Measurements from ENCODE around the gene ODAD4.
"Not testable (repeated sequence)": the region's sequence is repeated elsewhere in the genome, so short reads cannot be mapped to it uniquely, and the experiment has no call there.

Gene ODAD4

DNA sequence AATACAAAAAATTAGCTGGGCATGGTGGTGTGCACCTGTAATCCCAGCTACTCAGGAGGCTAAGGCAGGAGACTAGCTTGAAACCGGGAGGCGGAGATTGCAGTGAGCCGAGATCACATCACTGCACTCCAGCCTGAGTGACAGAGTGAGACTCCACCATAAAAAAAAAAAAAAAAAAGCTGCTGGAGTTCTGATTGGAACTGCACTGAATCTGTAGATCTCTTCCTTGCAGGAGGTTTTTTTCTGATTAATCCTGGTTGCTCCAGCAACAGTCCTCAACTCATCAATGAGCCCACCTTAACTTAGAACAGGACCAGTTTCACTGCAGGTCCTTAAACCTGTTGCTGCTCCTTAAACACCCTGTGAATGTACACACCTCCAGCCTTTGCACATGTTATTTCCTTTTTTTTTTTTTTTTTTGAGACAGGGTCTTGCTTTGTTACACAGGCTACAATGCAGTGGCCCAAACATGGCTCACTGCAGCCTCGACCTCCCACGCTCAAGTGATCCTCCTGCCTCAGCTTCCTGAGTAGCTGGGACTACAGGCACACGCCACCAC is 1.6 kb upstream of the ODAD4 start:
- peak overlapping the region; percentile 74; the same call in 1 of the 2 replicates for H3K4me3 ChIP-seq (ENCODE audit: low read length)
- no peak overlapping the region for H3K9ac ChIP-seq (ENCODE audit: low read depth, low read length)
- no peak overlapping the region for H3K27ac ChIP-seq (ENCODE audit: low read depth, low read length)

DNA sequence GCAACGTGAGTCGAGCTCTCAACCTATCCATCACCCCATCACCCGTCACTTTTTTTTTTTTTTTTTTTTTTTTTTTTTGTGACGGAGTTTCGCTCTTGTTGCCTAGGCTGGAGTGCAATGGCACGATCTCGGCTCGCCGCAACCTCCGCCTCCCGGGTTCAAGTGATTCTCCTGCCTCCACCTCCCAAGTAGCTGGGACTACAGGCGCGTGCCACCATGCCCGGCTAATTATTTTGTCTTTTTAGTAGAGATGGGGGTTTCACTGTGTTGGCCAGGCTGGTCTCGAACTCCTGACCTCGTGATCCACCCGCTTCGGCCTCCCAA is 378 bp downstream of the ODAD4 start:
- 67% methylated on average over 15 of the region's 18 CpGs for WGBS
- not testable (repeated sequence) for H3K27me3 ChIP-seq (ENCODE audit: insufficient read depth, low read length); H3K9ac ChIP-seq (ENCODE audit: low read depth, low read length); H3K9me3 ChIP-seq (ENCODE audit: insufficient read depth, low read depth, low read length); H3K27ac ChIP-seq (ENCODE audit: low read depth, low read length); H3K4me1 ChIP-seq (ENCODE audit: insufficient read depth, low read length); H3K36me3 ChIP-seq (ENCODE audit: insufficient read depth, low read length)
- H3K4me3 ChIP-seq (ENCODE audit: low read length) = peak overlapping the region; percentile 74

More for the DNA sequence above, 1.6 kb upstream of the ODAD4 start:
- H3K9me3 ChIP-seq (ENCODE audit: insufficient read depth, low read depth, low read length) = no peaks in the 10 kb centered on the region
- 74% methylated on average over 6 of the region's 6 CpGs for WGBS
- peaks cover 4% of the 10 kb centered on the region; the same call in 1 of the 2 replicates for H3K4me1 ChIP-seq (ENCODE audit: insufficient read depth, low read length)
- H3K36me3 ChIP-seq (ENCODE audit: insufficient read depth, low read length) = no peaks in the 10 kb centered on the region
- no peaks in the 10 kb centered on the region for H3K27me3 ChIP-seq (ENCODE audit: insufficient read depth, low read length)

DNA sequence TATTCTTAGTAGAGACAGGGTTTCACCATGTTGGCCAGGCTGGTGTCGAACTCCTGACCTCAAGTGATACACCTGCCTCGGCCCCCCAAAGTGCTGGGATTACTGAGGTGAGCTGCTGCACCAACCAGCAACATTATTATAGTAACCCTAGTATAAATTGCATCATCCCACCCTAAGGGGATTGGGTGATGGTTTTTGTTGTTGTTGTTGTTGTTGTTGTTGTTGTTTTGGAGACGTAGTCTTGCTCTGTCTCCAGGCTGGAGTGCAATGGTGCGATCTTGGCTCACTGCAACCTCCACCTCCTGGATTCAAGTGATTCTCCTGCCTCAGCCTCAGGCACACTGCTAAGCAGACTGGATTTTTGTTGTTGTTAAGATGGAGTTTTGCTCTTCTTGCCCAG is 1.3 kb downstream of the ODAD4 start:
- not testable (repeated sequence) for H3K36me3 ChIP-seq (ENCODE audit: insufficient read depth, low read length); H3K9me3 ChIP-seq (ENCODE audit: insufficient read depth, low read depth, low read length); H3K4me1 ChIP-seq (ENCODE audit: insufficient read depth, low read length); H3K4me3 ChIP-seq (ENCODE audit: low read length); H3K27ac ChIP-seq (ENCODE audit: low read depth, low read length); H3K9ac ChIP-seq (ENCODE audit: low read depth, low read length); H3K27me3 ChIP-seq (ENCODE audit: insufficient read depth, low read length)
- 100% methylated on average over 4 of the region's 4 CpGs for WGBS

DNA sequence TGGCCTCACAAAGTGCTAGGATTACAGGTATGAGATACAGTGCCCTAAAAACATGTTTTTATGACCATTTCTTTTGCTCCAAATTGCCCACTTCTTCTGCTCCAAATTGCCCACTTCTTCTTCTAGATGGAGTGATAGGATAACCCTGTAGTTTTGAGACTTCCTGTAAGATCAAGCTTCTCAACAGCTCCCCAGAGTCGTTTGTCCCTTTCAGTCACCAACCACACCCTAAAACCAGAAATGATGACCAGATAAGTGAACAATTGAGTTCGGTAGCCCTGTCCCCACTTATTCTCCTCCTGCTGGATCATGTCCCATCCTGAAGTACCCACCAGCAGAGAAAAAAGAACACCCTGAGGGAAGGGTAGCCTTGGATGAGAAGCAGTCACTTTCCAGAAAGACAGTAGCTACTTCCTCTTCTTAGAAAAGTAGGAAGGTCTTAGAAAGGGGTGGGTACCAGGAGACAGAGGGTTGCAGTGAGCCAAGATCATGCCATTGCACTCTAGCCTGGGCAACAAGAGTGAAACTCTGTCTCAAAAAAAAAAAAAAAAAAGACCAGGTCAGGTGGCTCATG is 2.5 kb downstream of the ODAD4 start:
- Histone ChIP-seq H3K27ac (ENCODE audit: low read depth, low read length) (no peak overlapping the region), H3K9me3 (ENCODE audit: insufficient read depth, low read depth, low read length) (no peaks in the 10 kb centered on the region), H3K4me1 (ENCODE audit: insufficient read depth, low read length) (peaks cover 4% of the 10 kb centered on the region; the same call in 1 of the 2 replicates), H3K9ac (ENCODE audit: low read depth, low read length) (no peak overlapping the region), H3K27me3 (ENCODE audit: insufficient read depth, low read length) (no peaks in the 10 kb centered on the region), H3K36me3 (ENCODE audit: insufficient read depth, low read length) (peaks cover 6% of the 10 kb centered on the region; the same call in 1 of the 2 replicates), H3K4me3 (ENCODE audit: low read length) (no peak overlapping the region)
- 70% methylated on average over 2 of the region's 2 CpGs for WGBS

DNA sequence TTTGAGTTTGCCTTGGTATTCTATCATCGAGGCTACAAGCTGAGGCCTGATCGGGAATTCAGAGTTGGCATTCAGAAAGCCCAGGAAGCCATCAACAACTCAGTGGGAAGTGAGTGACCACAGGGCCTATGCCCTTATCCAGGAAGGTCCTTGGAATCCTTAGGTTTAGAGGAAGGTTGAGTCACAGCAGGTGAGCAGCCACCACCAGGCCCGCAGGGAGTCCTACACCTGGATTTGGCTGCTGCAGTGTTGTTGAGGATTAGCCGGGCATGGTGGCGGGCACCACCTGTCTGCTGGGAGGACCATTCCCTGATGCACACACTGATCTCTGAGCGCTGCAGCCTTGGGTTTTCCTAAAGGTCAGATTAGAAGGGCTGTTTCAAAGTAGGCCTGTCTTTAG is 5.2 kb downstream of the ODAD4 start:
- H3K4me1 ChIP-seq (ENCODE audit: insufficient read depth, low read length) = no peaks in the 10 kb centered on the region
- 91% methylated on average over 6 of the region's 6 CpGs for WGBS

DNA sequence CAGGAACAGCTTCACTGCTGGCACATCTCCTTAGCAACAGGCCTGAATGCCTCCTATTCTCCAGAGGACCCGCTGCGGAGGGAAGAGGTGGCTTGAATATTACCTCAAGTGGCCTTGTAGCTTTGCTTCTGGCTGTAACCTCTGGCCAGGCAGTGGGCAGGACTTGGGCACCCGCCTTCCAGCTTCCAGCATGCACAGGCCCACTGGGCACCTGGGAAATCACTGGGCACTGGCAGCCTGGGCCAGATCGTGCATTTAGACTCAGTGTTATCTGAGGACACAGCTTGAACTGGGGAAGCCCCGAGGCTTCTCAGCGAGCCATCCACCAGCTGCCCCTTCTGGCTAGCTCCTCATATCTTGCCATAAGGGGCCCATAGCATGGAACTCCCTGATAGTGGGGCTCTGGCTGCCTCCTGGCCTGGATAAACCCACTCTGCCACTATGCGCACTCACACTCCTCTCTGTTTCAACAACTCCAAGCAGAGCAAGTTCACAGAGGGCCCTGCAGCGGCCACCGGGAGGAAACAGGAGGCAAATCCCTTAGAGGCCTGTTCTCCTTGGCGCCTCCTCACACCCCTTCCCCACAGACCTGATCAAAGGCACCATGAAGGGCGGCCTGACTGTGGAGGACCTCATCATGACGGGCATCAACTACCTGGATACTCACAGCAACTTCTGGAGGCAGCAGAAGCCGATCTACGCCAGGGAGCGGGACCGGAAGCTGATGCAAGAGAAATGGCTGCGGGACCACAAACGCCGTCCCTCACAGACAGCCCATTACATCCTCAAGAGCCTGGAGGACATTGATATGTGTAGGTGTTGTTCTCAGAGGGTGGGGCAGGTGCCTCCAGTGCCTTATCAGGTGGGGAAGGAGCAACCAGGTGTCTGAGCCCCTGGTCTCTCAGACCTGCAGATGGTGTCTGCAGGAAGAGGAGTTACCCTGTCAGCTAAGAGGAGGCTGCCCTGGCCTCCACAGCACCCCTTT is 7.8 kb downstream of the ODAD4 start:
- no peaks in the 10 kb centered on the region for H3K9me3 ChIP-seq (ENCODE audit: insufficient read depth, low read depth, low read length)
- no peak overlapping the region for H3K27ac ChIP-seq (ENCODE audit: low read depth, low read length)
- H3K27me3 ChIP-seq (ENCODE audit: insufficient read depth, low read length) = no peaks in the 10 kb centered on the region
- 90% methylated on average over 19 of the region's 19 CpGs for WGBS
- H3K9ac ChIP-seq (ENCODE audit: low read depth, low read length) = no peak overlapping the region
- H3K4me3 ChIP-seq (ENCODE audit: low read length) = no peak overlapping the region
- peaks cover 9% of the 10 kb centered on the region; the same call in 1 of the 2 replicates for H3K36me3 ChIP-seq (ENCODE audit: insufficient read depth, low read length)
- no peaks in the 10 kb centered on the region for H3K4me1 ChIP-seq (ENCODE audit: insufficient read depth, low read length)

More for the DNA sequence above, 5.2 kb downstream of the ODAD4 start:
- Histone ChIP-seq H3K27ac (ENCODE audit: low read depth, low read length) (no peak overlapping the region), H3K27me3 (ENCODE audit: insufficient read depth, low read length) (no peaks in the 10 kb centered on the region), H3K4me3 (ENCODE audit: low read length) (no peak overlapping the region), H3K36me3 (ENCODE audit: insufficient read depth, low read length) (peaks cover 9% of the 10 kb centered on the region; the same call in 1 of the 2 replicates), H3K9ac (ENCODE audit: low read depth, low read length) (no peak overlapping the region), H3K9me3 (ENCODE audit: insufficient read depth, low read depth, low read length) (no peaks in the 10 kb centered on the region)

DNA sequence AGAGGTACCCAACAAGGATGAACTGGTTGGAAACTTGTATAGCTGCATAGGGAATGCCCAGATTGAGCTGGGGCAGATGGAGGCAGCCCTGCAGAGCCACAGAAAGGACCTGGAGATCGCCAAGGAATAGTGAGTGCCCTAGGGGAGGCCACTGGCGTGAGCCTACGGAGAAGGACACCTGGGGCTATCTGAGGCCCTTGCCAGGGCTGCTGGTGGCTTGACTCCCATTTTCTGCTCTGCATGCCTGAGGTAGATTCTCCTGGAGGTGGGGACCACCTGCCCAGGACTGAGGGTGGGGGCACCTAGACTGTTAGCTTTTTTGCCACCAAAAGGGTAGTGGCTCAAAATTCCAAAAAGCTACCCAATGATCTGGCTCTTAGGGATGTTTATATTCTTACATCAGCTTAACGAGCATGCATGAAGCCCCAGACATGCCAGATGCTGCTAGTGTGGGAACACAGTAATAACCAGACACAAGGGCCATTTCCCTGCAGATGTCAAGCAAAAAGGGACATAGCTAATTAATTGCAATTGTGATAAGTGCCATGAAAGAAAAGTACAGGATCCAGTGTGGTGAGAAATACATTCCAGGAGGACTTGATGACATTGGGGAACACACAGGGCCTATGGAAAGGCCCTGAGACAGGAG is 8.8 kb downstream of the ODAD4 start:
- H3K27me3 ChIP-seq (ENCODE audit: insufficient read depth, low read length) = no peaks in the 10 kb centered on the region
- no peaks in the 10 kb centered on the region for H3K4me1 ChIP-seq (ENCODE audit: insufficient read depth, low read length)
- WGBS = 93% methylated on average over 4 of the region's 4 CpGs
- H3K4me3 ChIP-seq (ENCODE audit: low read length) = no peak overlapping the region
- peaks cover 9% of the 10 kb centered on the region; the same call in 1 of the 2 replicates for H3K36me3 ChIP-seq (ENCODE audit: insufficient read depth, low read length)
- no peak overlapping the region for H3K27ac ChIP-seq (ENCODE audit: low read depth, low read length)
- H3K9ac ChIP-seq (ENCODE audit: low read depth, low read length) = no peak overlapping the region
- H3K9me3 ChIP-seq (ENCODE audit: insufficient read depth, low read depth, low read length) = no peaks in the 10 kb centered on the region

DNA sequence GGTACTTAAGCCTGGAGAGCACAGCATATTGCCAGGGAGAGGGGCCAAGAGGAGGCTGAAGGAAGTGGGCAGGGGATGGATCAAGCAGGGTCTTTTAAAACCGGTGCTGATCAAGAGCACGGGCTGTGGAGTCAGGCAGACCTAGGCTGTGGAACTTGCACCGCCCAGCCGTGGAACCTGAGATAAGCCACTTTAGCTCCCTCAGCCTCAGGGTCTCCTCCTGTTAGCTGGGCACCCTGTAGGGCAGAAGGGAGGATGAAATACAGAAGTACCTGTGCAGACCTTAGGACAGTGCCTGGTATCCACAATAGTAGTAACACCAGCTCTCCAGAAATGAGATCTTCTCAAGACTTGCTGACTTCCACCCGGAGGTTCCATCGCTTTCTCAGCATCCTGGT is 9.3 kb downstream of the ODAD4 start:
- H3K36me3 ChIP-seq (ENCODE audit: insufficient read depth, low read length) = peaks cover 9% of the 10 kb centered on the region; the same call in 1 of the 2 replicates
- no peaks in the 10 kb centered on the region for H3K27me3 ChIP-seq (ENCODE audit: insufficient read depth, low read length)
- no peak overlapping the region for H3K27ac ChIP-seq (ENCODE audit: low read depth, low read length)
- no peaks in the 10 kb centered on the region for H3K4me1 ChIP-seq (ENCODE audit: insufficient read depth, low read length)
- no peaks in the 10 kb centered on the region for H3K9me3 ChIP-seq (ENCODE audit: insufficient read depth, low read depth, low read length)
- 92% methylated on average over 6 of the region's 6 CpGs for WGBS
- no peak overlapping the region for H3K4me3 ChIP-seq (ENCODE audit: low read length)
- H3K9ac ChIP-seq (ENCODE audit: low read depth, low read length) = no peak overlapping the region

DNA sequence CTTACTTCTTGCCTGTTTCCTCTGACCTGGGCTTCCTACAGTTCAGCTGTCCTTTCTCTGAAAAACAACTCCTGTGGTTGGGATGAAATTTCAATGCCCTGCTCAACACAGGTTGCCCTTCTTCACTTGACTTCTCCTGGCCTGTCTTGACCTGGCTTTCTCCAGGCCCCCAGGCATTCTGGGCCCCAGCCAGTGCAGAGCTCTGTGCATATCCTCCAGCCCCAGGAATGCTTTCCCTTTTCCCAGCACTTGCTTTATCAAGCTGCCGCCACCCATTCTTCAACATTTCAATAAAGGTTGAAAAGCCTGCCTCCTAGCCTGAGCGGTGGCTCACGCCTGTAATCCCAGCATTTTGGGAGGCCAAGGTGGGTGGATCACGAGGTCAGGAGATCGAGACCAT is 10.8 kb downstream of the ODAD4 start:
- H3K4me3 ChIP-seq (ENCODE audit: low read length) = no peak overlapping the region
- no peaks in the 10 kb centered on the region for H3K4me1 ChIP-seq (ENCODE audit: insufficient read depth, low read length)
- no peak overlapping the region for H3K9ac ChIP-seq (ENCODE audit: low read depth, low read length)
- no peak overlapping the region for H3K27ac ChIP-seq (ENCODE audit: low read depth, low read length)
- peaks cover 8% of the 10 kb centered on the region; the same call in 1 of the 2 replicates for H3K36me3 ChIP-seq (ENCODE audit: insufficient read depth, low read length)
- H3K27me3 ChIP-seq (ENCODE audit: insufficient read depth, low read length) = no peaks in the 10 kb centered on the region
- WGBS = 91% methylated on average over 5 of the region's 5 CpGs
- H3K9me3 ChIP-seq (ENCODE audit: insufficient read depth, low read depth, low read length) = no peaks in the 10 kb centered on the region

DNA sequence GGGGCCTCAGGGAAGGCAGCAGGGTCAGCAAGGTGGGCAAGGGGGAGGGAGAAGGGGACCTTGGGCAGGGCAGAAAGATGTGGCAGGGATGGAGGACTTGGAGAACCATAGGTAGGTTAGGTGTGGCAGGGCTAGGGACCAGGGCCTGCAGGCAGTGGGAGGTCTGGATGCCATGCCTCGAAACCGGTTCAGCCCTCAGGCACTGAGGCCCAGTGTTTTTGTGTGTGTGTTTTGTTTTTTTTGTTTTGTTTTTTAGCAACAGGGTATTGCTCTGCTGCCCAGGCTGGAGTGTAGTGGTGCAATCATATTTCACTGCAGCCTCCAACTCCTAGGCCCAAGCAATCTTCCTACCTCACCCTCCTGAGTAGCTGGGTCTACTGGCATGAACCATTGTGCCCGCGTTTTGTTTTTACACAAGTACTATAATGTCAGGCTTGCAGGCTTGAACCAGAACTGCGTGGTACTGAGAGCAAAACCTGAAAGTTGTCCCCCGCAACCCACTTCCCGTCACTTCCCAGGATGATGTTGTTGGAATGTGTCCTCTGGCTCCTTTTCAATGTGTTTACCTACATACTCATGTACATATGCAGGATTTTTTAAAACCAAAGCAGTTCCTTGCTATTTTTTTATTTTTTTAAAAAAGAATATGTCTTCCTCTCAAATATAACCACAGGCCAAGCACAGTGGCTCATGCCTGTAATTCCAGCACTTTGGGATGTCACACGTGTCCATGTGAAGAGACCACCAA is 12.4 kb downstream of the ODAD4 start:
- Histone ChIP-seq H3K27ac (ENCODE audit: low read depth, low read length) (no peak overlapping the region), H3K4me1 (ENCODE audit: insufficient read depth, low read length) (no peaks in the 10 kb centered on the region), H3K27me3 (ENCODE audit: insufficient read depth, low read length) (no peaks in the 10 kb centered on the region), H3K36me3 (ENCODE audit: insufficient read depth, low read length) (0 out of 2 replicates have a peak, but pooled peaks cover 2% of the 10 kb centered on the region), H3K9ac (ENCODE audit: low read depth, low read length) (no peak overlapping the region), H3K9me3 (ENCODE audit: insufficient read depth, low read depth, low read length) (no peaks in the 10 kb centered on the region), H3K4me3 (ENCODE audit: low read length) (no peak overlapping the region)
- 97% methylated on average over 8 of the region's 8 CpGs for WGBS
